Measurements from ENCODE around the gene DBNDD2.

DNA sequence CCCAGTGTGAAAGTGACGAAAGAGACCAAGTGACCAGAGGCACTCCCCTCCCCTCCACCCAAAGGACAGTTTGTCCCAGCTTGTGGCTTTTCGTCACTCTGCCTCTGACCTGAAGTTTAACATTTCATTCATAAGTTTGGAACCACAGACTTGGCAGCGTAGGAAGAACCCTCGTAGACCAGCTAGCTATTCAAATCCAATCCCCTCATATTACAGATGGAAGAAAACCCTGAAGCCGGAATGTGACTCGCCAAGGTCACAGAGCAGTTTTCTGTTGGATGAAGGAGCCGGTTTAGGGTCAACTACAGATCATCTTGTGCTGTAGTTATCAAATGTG lies 49.1 kb upstream of the DBNDD2 start:
- TF ChIP-seq, protein P1, sequence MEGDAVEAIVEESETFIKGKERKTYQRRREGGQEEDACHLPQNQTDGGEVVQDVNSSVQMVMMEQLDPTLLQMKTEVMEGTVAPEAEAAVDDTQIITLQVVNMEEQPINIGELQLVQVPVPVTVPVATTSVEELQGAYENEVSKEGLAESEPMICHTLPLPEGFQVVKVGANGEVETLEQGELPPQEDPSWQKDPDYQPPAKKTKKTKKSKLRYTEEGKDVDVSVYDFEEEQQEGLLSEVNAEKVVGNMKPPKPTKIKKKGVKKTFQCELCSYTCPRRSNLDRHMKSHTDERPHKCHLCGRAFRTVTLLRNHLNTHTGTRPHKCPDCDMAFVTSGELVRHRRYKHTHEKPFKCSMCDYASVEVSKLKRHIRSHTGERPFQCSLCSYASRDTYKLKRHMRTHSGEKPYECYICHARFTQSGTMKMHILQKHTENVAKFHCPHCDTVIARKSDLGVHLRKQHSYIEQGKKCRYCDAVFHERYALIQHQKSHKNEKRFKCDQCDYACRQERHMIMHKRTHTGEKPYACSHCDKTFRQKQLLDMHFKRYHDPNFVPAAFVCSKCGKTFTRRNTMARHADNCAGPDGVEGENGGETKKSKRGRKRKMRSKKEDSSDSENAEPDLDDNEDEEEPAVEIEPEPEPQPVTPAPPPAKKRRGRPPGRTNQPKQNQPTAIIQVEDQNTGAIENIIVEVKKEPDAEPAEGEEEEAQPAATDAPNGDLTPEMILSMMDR (conservative IDR thresholded peaks at IDR 0.05): no peak
- no peak for TF ChIP-seq EZH2 (IDR thresholded peaks at IDR 0.05; ENCODE audit: low read depth)
